Bronchus fibroblast of lung (primary cell): ENCODE measurements around the gene ZBTB24. TPM values are rescaled to one million over a fixed set of nuclear protein-coding genes. Genes with fewer than 3 reads are reported as not detected.

Experiments
- total RNA-seq: library from RNA; depleted of rRNA; stranded (reverse); fragments of >200 nt; gene quantifications from 2 replicates; pipeline ENCODE4 v1.2.3, GENCODE V29; 2015

Gene ZBTB24
- 4.2 and 5.2 TPM in 2 replicates for total RNA-seq

DNA sequence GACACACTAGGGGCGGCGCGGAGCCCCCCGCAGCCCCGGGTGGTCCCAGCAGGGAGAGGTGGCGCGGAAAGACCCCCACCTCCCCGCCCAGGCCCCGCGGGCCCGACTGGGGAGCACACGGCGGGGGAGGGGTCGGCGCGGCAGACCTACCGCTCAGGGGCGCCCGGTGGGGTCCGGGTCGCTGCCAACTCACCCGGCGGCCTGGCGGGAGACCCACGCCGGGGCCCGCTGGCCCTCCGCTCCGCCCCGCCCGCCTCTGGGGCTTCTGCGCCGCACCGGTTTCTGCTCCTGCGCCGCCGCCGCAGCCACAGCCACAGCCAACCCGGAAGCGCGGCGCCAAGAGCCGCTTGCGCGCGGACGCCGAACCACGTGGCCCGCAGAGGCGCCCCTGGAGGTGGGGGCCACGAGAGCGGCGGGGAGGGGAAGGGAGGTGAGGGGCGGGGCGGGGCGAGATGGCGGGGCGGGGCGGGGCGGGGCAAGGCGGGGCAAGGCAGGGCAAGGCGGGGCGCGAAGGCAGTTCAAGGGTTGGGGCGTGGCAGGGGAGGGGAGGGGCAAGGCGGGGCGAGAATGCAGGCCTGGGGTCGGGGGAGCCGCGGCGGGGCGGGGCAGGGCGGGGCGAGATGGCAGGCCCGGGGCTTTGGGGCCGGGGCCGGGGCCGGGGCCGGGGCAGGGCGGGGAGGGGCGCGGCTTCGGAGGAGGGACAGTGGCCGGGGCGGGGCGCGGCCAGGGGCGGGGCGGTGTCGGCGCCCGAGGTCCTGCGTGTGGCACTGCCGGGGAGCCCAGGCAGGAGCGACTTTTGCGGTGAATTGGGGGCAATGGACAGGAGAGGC lies at the start of gene ZBTB24:
Gene ZBTB24, minus strand, starts transcription at position 315 of the 830 bp plus-strand sequence. CDS start 1,193 bp downstream, outside the sequence.

DNA sequence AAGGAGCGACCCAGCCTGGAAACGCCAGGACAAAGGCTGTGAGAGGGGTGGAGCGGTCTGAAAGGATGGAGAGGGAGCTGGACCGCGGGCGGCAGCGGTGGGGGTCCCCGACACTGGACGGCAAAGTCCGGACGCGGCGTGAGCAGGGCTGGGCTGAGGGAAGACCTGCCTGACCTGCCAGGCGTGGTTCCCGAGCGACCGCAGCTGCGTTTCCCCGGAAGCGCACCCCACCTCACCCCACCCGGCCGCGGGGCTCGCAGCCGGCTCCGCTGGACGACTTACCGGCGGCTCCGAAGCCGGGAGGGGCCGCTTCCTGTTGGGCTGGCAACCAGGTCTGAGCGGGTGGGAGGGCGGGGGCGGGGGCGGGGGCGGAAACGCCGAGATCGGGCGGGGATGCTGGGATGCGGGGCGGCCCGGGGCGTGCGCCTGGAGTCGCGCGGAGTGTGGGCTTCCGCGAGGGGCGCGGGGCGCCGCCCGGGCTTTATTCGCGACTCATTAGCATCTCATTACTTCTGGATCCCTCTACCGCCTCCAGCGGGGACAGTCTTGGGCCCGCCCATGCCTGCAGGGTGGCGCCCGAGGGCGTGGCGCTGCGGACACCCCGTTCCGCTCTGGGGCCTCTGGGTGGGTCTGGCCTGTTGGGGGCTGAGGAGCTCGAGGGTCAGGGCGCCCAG lies 27.4 kb downstream of the ZBTB24 start, which contains the start of gene MICAL1:
Gene MICAL1, minus strand, starts transcription at position 336 of the 674 bp plus-strand sequence. CDS start 1,576 bp downstream, outside the sequence.

DNA sequence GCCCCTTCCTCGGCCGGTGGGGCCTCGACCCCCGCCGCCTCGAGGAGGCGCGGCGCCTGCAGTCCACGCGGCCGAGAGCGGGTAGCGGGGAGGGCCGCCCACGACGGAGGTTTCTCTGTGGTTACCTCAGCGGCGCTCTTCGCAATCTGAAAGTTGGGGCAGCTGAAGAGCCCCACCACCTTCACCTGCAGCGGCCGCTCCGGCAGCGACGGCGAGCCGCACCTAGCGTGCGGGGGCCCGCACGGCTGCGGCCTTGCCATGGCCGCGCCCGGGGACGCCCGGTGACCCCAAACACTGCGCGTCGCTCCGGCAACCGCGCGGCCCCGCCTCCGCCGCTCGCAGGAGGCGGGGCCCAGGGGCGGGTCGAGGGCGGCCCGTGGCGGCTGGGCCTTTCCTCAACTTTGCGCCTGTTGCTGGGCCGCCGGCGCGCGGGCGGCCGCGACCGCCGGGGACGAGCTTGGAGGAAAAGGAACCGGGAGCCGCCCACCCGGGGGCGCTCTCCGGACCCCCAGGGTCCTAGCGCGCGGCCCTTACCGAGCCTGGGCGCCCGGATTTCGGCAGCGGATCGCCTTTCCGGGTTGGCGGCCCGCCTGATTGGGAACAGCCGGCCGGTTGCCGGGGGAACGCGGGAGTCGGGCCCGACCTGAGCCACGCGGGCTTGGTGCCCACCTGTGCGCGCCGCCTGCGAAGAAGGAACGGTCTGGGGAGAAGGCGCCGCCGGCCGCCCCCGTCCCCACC lies 42.5 kb downstream of the ZBTB24 start, which contains the start of the genes PPIL6 and SMPD2:
Gene PPIL6, minus strand, starts transcription at position 298 of the 738 bp plus-strand sequence. Its CDS starts 38 bp downstream, at position 260.
Gene SMPD2, plus strand, starts transcription at position 394 of the 738 bp plus-strand sequence. CDS start 398 bp downstream, outside the sequence.

Other genes with a start within 250 kb of the ZBTB24 start
- gene CD164, start 100.8 kb downstream of the ZBTB24 start, total RNA-seq, result 85.2 and 113 TPM in 2 replicates
- 1.5 and 2.4 TPM in 2 replicates for gene PPIL6, start 42.6 kb downstream of the ZBTB24 start, total RNA-seq
- 7.6 and 11.6 TPM in 2 replicates for gene SMPD2, start 42.5 kb downstream of the ZBTB24 start, total RNA-seq
- 43.4 and 45.1 TPM in 2 replicates for gene MICAL1, start 27.4 kb downstream of the ZBTB24 start, total RNA-seq
- gene AK9, start 208.0 kb upstream of the ZBTB24 start, total RNA-seq, result 1.3 and 2.4 TPM in 2 replicates
- 8.9 and 10.7 TPM in 2 replicates for gene FIG4, start 208.1 kb upstream of the ZBTB24 start, total RNA-seq